GM21390 (cell line): Measurements from ENCODE around the gene SCARF2.
"Not testable (repeated sequence)": the region's sequence is repeated elsewhere in the genome, so short reads cannot be mapped to it uniquely, and the experiment has no call there.

Experiments used
- ATAC-seq: cut with Tn5 transposase; IDR thresholded peaks from one replicate; pipeline ENCODE4 v1.9.1; 2021; ENCODE audit not compliant: unreplicated experiment

SCARF2 gene

DNA sequence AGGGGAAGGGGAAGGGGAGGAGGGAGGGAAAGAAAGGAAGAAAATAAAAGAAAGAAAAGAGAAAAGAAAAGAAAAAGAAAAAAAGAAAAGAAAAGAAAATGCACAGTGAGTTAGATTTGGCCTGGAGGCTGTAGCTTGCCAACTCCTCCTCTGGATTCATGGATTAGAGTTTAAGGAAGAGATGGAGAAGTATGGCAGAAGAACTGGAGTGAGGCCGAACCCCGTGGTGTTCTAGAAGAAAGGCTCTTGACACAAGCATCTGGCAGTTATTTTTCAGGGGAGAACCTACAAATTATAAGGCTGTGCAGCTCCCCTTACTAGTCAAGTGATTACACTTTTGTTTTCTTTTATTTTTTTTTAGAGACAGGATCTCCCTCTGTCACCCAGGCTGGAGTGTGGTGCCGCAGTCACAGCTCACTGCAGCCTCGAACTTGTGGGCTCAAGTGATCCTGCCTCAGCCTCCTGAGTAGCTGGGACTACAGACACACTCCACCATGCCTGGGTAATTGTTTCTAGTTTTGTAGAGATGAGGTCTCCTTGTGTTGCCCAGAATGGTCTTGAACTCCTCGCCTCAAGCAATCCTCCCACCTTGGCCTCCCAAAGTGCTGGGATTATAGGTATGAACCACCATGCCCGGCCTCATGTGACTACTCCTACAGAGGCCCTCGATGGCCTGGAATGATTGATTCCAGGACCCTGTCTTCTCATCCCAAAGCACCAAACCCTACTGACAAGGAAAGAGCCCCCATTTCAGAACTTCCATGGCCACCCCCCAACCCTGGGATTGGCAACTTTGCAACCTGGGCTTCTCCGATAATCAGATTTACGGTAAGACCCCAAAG lies 24.2 kb downstream of the SCARF2 start:
- ATAC-seq, result no peak

DNA sequence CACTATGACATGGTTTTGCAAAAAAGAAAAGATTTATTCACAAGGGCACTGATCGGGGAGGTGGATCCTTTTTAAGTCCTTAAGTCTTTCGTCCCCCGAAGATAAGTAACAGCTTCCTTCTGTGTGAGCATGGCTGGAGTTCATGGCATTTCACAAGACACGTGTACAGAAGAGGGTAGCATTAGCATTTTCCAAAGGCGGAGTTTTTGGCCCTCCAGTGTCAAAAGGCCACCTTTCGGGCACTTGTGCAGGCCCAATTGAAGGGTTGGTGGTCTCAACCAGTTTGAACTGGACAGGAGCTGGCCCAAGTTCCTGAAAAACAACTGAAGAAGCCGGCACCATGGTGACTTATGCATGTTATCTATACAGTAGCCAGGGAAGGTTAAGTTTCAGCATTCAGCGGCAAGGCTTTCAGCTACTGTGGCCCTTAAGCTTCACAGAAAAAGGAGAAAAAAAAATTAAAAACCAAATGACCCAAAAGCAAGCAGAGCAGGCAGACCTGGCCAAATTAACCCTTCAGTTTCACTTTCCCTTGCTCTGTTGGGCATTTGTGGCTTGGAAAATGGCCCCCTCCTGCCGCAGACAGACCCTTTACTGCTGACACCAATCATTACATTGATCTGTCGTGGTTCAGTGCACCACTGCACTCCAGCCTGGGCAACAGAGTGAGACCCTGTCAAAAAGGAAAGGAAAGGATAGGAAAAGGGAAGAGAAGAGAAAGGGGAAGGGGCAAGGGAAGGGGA lies 25.0 kb downstream of the SCARF2 start:
- ATAC-seq, result no peak

DNA sequence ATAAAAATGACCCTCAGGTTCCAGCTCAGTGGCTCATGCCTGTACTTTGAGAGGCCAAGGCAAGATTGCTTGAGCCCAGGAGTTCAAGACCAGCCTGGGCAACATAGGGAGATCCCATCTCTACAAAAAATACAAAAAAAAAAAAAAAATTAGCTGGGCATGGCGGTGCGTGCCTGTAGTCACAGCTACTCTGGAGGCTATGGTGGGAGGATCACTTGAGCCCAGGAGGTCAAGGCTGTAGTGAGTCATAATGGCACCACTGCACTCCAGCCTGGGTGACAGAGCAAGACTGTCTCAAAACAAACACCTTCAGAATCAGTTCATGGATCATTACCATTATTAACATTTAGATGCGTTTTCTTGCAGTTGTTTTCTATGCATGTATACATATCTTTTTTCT lies 28.2 kb downstream of the SCARF2 start:
- ATAC-seq, result not testable (repeated sequence)

DNA sequence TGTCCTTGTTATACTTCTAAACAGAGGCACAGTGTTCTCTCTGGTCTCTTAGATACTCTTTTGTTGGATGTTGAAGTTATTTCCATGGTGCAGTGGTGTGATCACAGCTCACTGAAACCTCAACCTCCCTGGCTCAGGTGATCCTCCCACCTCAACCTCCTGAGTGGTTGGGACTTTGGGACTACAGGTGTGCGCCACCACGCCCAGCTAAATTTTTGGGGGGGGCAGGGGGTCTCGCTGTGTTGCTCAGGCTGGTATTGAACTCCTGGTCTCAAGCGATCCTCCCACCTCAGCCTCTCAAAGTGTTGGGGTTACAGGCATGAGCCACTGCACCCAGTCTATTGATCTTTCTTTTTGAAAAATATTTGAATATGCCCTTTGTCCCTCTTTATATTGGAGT lies 28.7 kb downstream of the SCARF2 start:
- no peak for ATAC-seq

- no peak for ATAC-seq
Measured at GRCh38 chr22:20407829-20408228, 29.8 kb downstream of the SCARF2 start.

- no peak for ATAC-seq
Measured at GRCh38 chr22:20406686-20407408, 30.8 kb downstream of the SCARF2 start.

DNA sequence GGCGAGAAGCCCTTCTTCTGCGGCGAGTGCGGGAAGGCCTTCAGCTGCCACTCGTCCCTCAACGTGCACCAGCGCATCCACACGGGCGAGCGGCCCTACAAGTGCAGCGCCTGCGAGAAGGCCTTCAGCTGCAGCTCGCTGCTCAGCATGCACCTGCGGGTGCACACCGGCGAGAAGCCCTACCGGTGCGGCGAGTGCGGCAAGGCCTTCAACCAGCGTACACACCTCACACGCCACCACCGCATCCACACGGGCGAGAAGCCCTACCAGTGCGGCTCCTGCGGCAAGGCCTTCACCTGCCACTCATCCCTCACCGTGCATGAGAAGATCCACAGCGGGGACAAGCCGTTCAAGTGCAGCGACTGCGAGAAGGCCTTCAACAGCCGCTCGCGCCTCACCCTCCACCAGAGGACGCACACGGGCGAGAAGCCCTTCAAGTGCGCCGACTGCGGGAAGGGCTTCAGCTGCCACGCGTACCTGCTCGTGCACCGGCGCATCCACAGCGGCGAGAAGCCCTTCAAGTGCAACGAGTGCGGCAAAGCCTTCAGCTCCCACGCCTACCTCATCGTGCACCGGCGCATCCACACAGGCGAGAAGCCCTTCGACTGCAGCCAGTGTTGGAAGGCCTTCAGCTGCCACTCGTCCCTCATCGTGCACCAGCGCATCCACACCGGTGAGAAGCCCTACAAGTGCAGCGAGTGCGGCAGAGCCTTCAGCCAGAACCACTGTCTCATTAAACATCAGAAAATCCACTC lies 31.5 kb downstream of the SCARF2 start:
- ATAC-seq, result no peak

DNA sequence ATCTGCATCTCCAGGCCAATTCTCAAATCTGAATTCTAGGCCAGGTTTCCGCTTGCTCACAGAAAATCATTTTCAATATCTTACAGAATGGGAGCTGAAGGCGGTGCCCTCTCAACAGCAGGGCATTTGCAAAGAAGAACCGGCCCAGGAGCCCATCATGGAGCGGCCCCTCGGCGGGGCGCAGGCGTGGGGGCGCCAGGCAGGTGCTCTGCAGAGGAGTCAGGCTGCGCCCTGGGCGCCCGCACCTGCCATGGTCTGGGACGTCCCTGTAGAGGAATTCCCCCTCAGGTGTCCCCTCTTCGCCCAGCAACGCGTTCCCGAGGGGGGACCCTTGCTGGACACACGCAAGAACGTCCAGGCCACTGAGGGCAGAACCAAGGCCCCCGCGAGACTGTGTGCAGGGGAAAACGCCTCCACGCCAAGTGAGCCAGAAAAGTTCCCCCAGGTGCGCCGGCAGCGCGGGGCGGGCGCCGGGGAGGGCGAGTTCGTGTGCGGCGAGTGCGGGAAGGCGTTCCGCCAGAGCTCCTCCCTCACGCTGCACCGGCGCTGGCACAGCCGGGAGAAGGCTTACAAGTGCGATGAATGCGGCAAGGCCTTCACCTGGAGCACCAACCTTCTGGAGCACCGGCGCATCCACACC lies 32.2 kb downstream of the SCARF2 start:
- ATAC-seq, result no peak

DNA sequence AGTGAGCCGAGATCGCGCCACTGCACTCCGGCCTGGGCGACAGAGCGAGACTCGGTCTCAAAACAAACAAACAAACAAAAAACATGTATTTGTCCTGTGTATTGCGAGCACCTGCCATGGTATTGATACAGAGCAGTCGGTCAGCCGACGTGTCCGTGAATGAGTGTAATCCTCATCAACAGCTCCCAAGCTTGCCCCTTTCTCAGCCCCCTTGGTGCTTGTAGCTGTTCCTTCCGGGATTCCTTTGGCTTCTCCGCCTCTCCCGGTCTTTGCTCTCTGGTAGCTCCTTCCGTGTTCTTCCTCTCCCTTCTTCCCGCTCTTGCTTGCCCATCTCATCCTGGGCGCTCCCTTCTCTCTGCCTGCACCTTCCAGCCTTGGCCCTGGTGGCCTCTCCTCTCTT lies 32.7 kb downstream of the SCARF2 start:
- no peak for ATAC-seq

GRCh38 chr22:20403779-20404140 lies 33.9 kb downstream of the SCARF2 start:
- ATAC-seq, result no peak

DNA sequence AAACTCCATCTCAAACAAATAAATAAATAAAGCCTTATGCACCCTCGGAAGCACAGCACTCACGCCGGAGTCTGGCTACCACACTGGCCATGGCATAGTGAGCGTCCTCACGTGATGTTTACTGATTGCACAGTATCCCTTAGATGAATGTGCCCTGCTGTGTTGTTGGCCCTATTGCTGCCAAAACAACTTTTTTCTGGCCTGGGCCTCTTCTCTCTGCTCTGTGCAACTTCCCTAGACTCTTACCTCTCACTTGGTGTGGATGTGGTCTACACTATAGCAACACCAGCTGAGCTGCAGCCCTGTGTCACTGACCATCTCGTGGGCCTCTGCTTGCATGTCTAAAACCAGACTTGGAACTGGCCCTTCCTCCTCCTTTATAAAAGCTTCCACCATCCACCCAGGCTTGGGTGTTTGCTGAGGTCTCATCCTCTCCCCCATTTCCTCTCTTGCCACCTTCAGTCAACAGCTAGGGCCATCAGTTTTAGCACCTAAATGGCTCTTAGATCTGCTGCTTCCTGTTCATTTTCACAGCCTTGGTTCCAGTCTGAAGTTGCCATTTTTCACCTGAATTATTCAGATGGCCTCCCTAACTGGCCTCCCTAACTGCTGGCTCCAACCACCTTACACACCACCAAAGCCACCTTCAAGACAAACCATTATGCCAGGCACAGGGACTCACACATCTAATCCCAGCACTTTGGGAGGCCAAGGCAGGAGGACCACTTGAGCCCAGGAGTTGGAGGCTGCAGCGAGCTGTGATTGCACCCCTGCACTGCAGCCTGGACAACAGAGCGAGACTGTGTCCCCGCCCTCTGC lies 34.5 kb downstream of the SCARF2 start:
- no peak for ATAC-seq

DNA sequence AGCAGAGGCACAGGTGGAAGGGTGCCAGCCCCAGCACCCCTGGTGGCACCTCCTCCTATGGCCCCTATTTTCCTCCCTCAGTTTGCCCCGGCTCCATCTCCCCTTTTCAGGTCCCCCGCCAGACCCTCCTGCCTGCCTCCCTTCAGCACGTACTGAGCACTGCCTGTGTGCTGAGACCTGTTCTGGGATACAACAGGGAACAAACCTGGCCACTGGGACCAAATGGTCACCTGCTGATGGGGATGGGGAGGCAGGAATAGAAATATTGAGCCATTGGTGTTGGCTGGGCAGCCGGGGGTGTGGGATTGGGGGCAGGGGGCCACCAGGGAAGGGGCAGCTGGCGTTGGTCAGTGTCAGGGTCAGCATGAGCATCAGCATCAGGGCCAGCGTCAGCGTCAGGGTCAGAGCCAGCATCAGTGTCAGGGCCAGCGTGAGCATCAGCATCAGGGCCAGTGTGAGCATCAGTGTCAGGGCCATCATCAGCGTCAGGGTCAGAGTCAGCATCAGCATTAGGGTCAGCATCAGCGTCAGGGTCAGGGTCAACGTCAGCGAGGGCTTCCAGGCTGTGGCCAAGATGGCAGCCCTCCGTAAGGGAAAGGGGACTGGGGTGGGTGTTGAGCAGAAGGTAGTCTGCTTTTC lies 36.1 kb downstream of the SCARF2 start:
- ATAC-seq, result no peak

- no peak for ATAC-seq
Measured at GRCh38 chr22:20400606-20401375, 36.8 kb downstream of the SCARF2 start.

GRCh38 chr22:20399866-20400605 lies 37.6 kb downstream of the SCARF2 start:
- ATAC-seq, result no peak

- no peak for ATAC-seq
Measured at GRCh38 chr22:20398420-20398819, 39.2 kb downstream of the SCARF2 start.

- ATAC-seq, result no peak
Measured at GRCh38 chr22:20397498-20397897, 40.1 kb downstream of the SCARF2 start.

DNA sequence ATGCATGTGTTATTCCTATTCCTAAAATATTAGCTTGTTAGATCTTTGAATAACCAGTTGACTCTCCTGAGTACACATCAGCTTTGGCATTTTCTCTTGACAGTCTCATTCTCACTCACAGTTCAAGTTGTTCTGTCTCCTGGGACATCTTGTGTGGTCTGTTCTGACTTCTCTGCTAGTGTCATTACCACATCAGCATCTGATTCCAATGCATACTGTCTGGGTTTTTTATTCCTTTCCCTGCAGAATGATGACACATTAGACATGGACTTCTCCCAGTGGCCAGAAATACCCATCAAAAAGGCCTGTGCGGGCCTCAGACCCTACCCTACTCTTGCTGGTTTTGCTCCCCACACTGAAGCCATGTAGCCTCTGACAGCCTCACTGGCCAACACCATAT lies 41.0 kb downstream of the SCARF2 start:
- ATAC-seq, result no peak

DNA sequence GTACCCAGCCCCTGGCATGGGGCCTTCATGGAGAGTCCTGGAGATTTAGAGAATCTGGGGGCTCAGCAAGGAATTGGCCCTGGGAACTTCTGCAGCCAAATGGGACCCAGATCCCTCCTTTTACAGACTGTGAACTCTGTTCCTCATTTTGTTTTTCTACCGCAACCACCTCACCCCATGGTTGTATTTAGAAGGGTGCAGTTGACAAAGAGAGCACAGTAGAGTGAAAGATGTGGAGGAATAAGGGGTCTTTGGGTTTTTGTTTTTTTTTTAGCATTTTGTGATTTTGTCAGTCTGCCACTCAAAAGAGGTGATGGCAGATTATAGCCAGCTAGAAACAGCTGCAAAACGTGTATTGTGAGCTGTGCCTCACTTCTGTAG lies 41.7 kb downstream of the SCARF2 start:
- no peak for ATAC-seq
